Sigmoid colon (tissue), 4 donors: Measurements from ENCODE around the gene TMEM61.

Source experiments
- CTCF ChIP-seq, 4 experiments: fragments of 450-650 bp in 3 of 4; fragments of 200-600 bp in 1 of 4; IDR thresholded peaks; one replicate each; pipeline ENCODE4 v1.5.1; 2016 to 2019; ENCODE audit warnings: antibody characterized with exemption in 4 of 4, mild to moderate bottlenecking in 3 of 4, moderate library complexity in 2 of 4
- EP300 ChIP-seq, 4 donors: sonication (generic); formaldehyde crosslinking; IDR thresholded peaks; one replicate each; pipeline ENCODE4 v1.6.1; 2017; ENCODE audit warnings: antibody characterized with exemption in 4 of 4
- POLR2A ChIP-seq, 2 donors: fragments of 450-650 bp; IDR thresholded peaks; one replicate each; pipeline ENCODE4 v1.6.1; 2016; ENCODE audit warnings: antibody characterized with exemption in 2 of 2, mild to moderate bottlenecking in 2 of 2, moderate library complexity in 2 of 2
- POLR2AphosphoS5 ChIP-seq, 4 donors: sonication (generic); formaldehyde crosslinking; IDR thresholded peaks; one replicate each; pipeline ENCODE4 v1.6.1; 2017; ENCODE audit warnings: antibody characterized with exemption in 4 of 4

DNA sequence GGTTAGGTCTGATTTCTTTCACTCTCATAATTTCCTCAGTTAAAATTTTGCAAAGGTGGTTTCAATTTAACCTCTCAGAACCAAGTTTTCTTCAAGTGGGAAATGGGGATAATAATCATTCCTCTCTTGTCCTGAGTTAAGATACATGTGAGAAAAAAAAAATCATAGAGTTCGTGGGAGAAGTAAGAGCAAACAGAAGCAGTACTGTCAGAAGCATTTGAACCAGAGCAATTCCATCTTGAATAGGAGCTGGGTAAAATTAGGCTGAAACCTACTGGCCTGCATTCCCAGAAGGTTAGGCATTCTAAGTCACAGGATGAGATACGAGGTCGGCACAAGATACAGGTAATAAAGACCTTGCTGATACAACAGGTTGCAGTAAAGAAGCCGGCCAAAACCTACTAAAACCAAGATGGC, 28.6 kb upstream of the TMEM61 start:
- TF ChIP-seq CTCF (IDR thresholded peaks at IDR 0.05) (no peak), POLR2A (IDR thresholded peaks at IDR 0.05) (no peak), EP300 (IDR thresholded peaks at IDR 0.05) (no peak), POLR2AphosphoS5 (IDR thresholded peaks at IDR 0.05) (no peak)
